ENCODE measurements around the gene SETBP1.

The SETBP1 gene

DNA sequence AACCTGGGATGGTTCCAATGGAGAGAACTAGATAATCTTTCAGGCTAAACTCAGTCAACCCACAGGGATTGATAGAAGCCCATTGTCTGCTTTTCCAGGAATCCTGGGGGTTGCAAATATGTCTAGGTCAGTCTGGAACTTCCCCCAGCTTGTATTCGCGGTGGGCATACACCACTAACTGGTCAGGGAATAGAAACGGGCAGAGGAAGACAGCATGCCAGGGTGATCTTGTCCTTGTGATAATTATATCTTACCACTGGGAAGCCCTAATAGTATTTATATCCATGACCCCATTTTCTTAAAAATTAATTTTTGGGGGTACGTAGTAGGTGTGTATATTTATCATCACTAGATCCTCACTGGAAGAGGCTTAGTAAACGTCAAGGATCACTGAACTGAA, 101.9 kb downstream of the SETBP1 start:
- peaks cover 12% of the 10 kb centered on the region for H3K79me2 ChIP-seq
- no peaks in the 10 kb centered on the region for H3K27me3 ChIP-seq (ENCODE audit: control insufficient read depth, insufficient read depth, low read length)
- H3K27ac ChIP-seq: no peak overlapping the region
- H2AFZ ChIP-seq: no peak overlapping the region
- H3K9ac ChIP-seq: no peak overlapping the region
- no peaks in the 10 kb centered on the region for H3K9me3 ChIP-seq (ENCODE audit: control insufficient read depth, low read length)
- H3K36me3 ChIP-seq (ENCODE audit: control insufficient read depth, insufficient read depth, low read length): no peaks in the 10 kb centered on the region
- H3K4me2 ChIP-seq (ENCODE audit: low read length): no peak overlapping the region
- H3K4me1 ChIP-seq: no peaks in the 10 kb centered on the region
- TF ChIP-seq, protein P1, sequence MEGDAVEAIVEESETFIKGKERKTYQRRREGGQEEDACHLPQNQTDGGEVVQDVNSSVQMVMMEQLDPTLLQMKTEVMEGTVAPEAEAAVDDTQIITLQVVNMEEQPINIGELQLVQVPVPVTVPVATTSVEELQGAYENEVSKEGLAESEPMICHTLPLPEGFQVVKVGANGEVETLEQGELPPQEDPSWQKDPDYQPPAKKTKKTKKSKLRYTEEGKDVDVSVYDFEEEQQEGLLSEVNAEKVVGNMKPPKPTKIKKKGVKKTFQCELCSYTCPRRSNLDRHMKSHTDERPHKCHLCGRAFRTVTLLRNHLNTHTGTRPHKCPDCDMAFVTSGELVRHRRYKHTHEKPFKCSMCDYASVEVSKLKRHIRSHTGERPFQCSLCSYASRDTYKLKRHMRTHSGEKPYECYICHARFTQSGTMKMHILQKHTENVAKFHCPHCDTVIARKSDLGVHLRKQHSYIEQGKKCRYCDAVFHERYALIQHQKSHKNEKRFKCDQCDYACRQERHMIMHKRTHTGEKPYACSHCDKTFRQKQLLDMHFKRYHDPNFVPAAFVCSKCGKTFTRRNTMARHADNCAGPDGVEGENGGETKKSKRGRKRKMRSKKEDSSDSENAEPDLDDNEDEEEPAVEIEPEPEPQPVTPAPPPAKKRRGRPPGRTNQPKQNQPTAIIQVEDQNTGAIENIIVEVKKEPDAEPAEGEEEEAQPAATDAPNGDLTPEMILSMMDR (IDR thresholded peaks at IDR 0.05): no peak
- H3K4me3 ChIP-seq (ENCODE audit: low read depth, low read length): no peak overlapping the region

DNA sequence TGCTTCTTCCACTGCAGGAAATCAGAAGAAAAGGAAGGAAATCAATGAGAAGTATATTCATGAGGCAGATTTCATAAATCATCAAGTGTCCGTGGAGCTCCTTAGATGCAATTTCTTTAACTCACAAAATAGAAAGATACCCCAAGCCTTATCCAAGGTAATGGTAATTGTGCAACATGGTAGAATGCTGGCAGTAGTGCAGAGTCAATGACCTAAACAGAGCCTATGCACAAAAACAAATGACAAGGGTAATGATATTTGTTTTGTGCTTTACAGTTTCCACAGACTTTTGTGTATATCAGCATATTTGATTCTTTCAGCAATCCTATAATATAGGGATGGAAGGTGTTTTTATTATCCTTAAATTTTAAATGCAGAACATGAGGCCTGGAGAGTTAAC, 102.7 kb downstream of the SETBP1 start:
- H3K27ac ChIP-seq: no peak overlapping the region
- no peak overlapping the region for H3K4me3 ChIP-seq (ENCODE audit: low read depth, low read length)
- H2AFZ ChIP-seq: no peak overlapping the region
- no peaks in the 10 kb centered on the region for H3K4me1 ChIP-seq
- H3K4me2 ChIP-seq (ENCODE audit: low read length): no peak overlapping the region
- TF ChIP-seq, protein P1 (IDR thresholded peaks at IDR 0.05): no peak
- no peaks in the 10 kb centered on the region for H3K9me3 ChIP-seq (ENCODE audit: control insufficient read depth, low read length)
- no peaks in the 10 kb centered on the region for H3K36me3 ChIP-seq (ENCODE audit: control insufficient read depth, insufficient read depth, low read length)
- H3K79me2 ChIP-seq: peaks cover 12% of the 10 kb centered on the region
- H3K9ac ChIP-seq: no peak overlapping the region
- no peaks in the 10 kb centered on the region for H3K27me3 ChIP-seq (ENCODE audit: control insufficient read depth, insufficient read depth, low read length)

DNA sequence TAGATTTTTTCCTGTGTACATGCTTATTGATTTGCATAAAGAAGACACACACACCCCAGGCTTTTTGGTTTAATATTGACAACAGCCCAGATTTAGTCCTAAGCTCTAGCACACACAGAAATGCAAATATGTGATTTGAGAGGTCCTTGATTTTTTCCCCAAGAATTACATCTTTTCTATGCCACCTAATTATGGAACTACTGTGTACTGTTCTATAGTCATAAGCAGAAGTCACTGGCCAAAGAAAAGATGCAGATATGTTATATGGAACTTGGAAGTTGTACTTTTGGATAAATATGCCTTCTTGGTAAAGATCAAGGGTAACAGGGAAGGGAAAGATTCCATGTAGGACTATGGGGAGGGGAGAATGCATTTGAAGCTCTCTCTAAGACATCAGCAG, 105.6 kb downstream of the SETBP1 start:
- no peaks in the 10 kb centered on the region for H3K4me1 ChIP-seq
- no peak overlapping the region for H2AFZ ChIP-seq
- H3K4me3 ChIP-seq (ENCODE audit: low read depth, low read length): no peak overlapping the region
- H3K27me3 ChIP-seq (ENCODE audit: control insufficient read depth, insufficient read depth, low read length): no peaks in the 10 kb centered on the region
- no peaks in the 10 kb centered on the region for H3K9me3 ChIP-seq (ENCODE audit: control insufficient read depth, low read length)
- no peak overlapping the region for H3K27ac ChIP-seq
- H3K9ac ChIP-seq: no peak overlapping the region
- no peak overlapping the region for H3K4me2 ChIP-seq (ENCODE audit: low read length)
- TF ChIP-seq, protein P1 (IDR thresholded peaks at IDR 0.05): no peak
- peaks cover 7% of the 10 kb centered on the region for H3K79me2 ChIP-seq
- H3K36me3 ChIP-seq (ENCODE audit: control insufficient read depth, insufficient read depth, low read length): no peaks in the 10 kb centered on the region

DNA sequence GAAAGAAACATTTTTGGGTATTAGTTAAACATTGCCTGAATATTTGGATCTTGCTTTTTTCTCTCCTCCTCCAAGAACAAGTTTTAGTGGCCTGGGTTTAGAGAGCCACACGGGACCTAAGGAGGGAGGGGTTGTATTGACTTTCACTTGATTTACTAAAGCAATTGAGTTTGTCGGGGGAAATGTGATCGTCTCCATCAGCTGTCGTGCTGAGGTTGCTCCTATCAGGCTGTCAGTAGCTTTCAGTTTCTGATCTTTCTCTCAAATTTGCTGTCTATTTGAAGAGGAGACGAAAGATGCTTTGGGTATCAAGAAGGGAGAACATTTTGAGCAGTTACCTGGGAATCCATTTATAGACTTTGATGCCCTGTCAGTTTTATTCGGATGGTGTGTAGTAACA, 106.0 kb downstream of the SETBP1 start:
- H3K27ac ChIP-seq: no peak overlapping the region
- no peak overlapping the region for H3K9ac ChIP-seq

DNA sequence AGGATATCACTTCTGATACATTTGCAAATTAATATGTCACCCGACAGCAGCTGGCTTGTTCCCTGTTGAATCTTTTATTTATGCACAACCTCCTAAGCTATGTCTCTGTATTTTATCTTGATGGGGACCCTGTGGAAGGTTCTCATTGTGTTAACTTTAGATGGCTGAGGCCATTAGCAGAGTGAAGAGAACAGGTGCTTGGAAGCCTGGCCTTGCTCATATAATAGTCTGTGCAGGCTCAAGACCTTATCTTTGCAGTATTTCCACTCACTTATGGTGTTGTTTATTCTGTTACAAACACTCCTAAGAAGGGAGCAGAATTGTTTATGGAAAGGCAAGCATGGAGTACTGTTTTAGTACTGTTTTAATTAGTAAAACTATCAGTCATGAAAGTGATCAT, 107.6 kb downstream of the SETBP1 start:
- Histone ChIP-seq H3K9ac (no peak overlapping the region), H3K4me1 (no peaks in the 10 kb centered on the region), H3K4me2 (ENCODE audit: low read length) (no peak overlapping the region), H3K4me3 (ENCODE audit: low read depth, low read length) (no peak overlapping the region), H3K79me2 (peaks cover 7% of the 10 kb centered on the region), H2AFZ (no peak overlapping the region), H3K9me3 (ENCODE audit: control insufficient read depth, low read length) (no peaks in the 10 kb centered on the region), H3K36me3 (ENCODE audit: control insufficient read depth, insufficient read depth, low read length) (no peaks in the 10 kb centered on the region), H3K27me3 (ENCODE audit: control insufficient read depth, insufficient read depth, low read length) (no peaks in the 10 kb centered on the region), H3K27ac (no peak overlapping the region)
- TF ChIP-seq, protein P1 (IDR thresholded peaks at IDR 0.05): no peak

More for the DNA sequence above, 106.0 kb downstream of the SETBP1 start:
- no peak overlapping the region for H3K4me3 ChIP-seq (ENCODE audit: low read depth, low read length)
- no peak overlapping the region for H3K4me2 ChIP-seq (ENCODE audit: low read length)
- H3K79me2 ChIP-seq: peaks cover 7% of the 10 kb centered on the region
- no peak overlapping the region for H2AFZ ChIP-seq
- no peaks in the 10 kb centered on the region for H3K36me3 ChIP-seq (ENCODE audit: control insufficient read depth, insufficient read depth, low read length)
- no peaks in the 10 kb centered on the region for H3K27me3 ChIP-seq (ENCODE audit: control insufficient read depth, insufficient read depth, low read length)
- no peaks in the 10 kb centered on the region for H3K4me1 ChIP-seq
- no peaks in the 10 kb centered on the region for H3K9me3 ChIP-seq (ENCODE audit: control insufficient read depth, low read length)
- TF ChIP-seq, protein P1 (IDR thresholded peaks at IDR 0.05): no peak

Data from parathyroid adenoma (tissue), 2 donors.